Naive thymus-derived CD4-positive, alpha-beta T cell (primary cell): ENCODE data around the gene EYA4. TPM values are rescaled to one million over a fixed set of nuclear protein-coding genes. Genes with fewer than 3 reads are reported as not detected.

Source experiments
- ATAC-seq: fragments of 150-1000 bp; cut with Tn5 transposase; 2 replicates; pipeline ENCODE4 v1.10.0; 2021; ENCODE audit warnings: mild to moderate bottlenecking, moderate library complexity
- CTCF ChIA-PET: fragments of 350-600 bp; sonication (Branson Sonifier 250); formaldehyde crosslinking; loops from one replicate; lab custom pipeline; 2021; ENCODE audit warnings: antibody characterized with exemption; lab: Charles Lee
- POLR2A ChIA-PET: fragments of 350-600 bp; sonication (Branson Sonifier 250); formaldehyde crosslinking; loops from one replicate; lab custom pipeline; 2021; ENCODE audit warnings: antibody characterized with exemption, inconsistent platforms; lab: Charles Lee
- DNase-seq, 9 donors: peaks; one replicate each; pipeline versions ENCODE4 v3.0.0 to v3.0.0-alpha.2; 2020 to 2022; ENCODE audit warnings: mixed read lengths in 1 of 9
- H3K27ac ChIP-seq: one replicate; pipeline ENCODE4 v1.7.0; 2013; ENCODE audit warnings: mild to moderate bottlenecking, low read depth, low read length, moderate library complexity
- H3K27me3 ChIP-seq, 2 donors: one replicate each; pipeline ENCODE4 v1.7.0; 2013; ENCODE audit warnings: low read length in 2 of 2, mild to moderate bottlenecking in 2 of 2, moderate library complexity in 2 of 2; ENCODE audit not compliant: control insufficient read depth in 2 of 2, insufficient read depth in 2 of 2
- H3K36me3 ChIP-seq, 3 experiments: 1 replicate in 2 of 3; 2 replicates in 1 of 3; pipeline ENCODE4 v1.7.0; 2013; ENCODE audit warnings: low read length in 3 of 3, mild to moderate bottlenecking in 3 of 3, moderate library complexity in 1 of 3; ENCODE audit not compliant: insufficient read depth in 3 of 3, control insufficient read depth in 2 of 3
- H3K4me1 ChIP-seq, 2 donors: one replicate each; pipeline ENCODE4 v1.7.0; 2013; ENCODE audit warnings: low read length in 2 of 2, mild to moderate bottlenecking in 2 of 2, moderate library complexity in 1 of 2; ENCODE audit not compliant: control insufficient read depth in 2 of 2, insufficient read depth in 2 of 2
- H3K4me3 ChIP-seq: 2 replicates; pipeline ENCODE4 v1.7.0; 2013; ENCODE audit warnings: mild to moderate bottlenecking, low read length
- H3K9me3 ChIP-seq, 3 experiments: 1 replicate in 2 of 3; 2 replicates in 1 of 3; pipeline ENCODE4 v1.7.0; 2013; ENCODE audit warnings: low read length in 3 of 3; ENCODE audit not compliant: control insufficient read depth in 2 of 3
- H3K27ac Mint-ChIP-seq, 9 donors: one replicate each; pipeline ENCODE4 v1.8.0; 2020 to 2022; ENCODE audit warnings: mixed read lengths in 9 of 9, mild to moderate bottlenecking in 8 of 9, moderate library complexity in 5 of 9, inconsistent platforms in 2 of 9
- H3K27me3 Mint-ChIP-seq, 5 donors: one replicate each; pipeline ENCODE4 v1.8.0; 2021 to 2022; ENCODE audit warnings: mixed read lengths in 5 of 5, mild to moderate bottlenecking in 1 of 5
- H3K36me3 Mint-ChIP-seq, 5 donors: one replicate each; pipeline ENCODE4 v1.8.0; 2020 to 2022; ENCODE audit warnings: mixed read lengths in 5 of 5, mild to moderate bottlenecking in 3 of 5, inconsistent platforms in 1 of 5
- H3K4me1 Mint-ChIP-seq, 7 donors: one replicate each; pipeline ENCODE4 v1.8.0; 2020 to 2022; ENCODE audit warnings: mixed read lengths in 7 of 7, mild to moderate bottlenecking in 3 of 7, inconsistent platforms in 1 of 7
- H3K4me3 Mint-ChIP-seq, 10 donors: one replicate each; pipeline ENCODE4 v1.8.0; 2020 to 2022; ENCODE audit warnings: mild to moderate bottlenecking in 10 of 10, mixed read lengths in 10 of 10, moderate library complexity in 6 of 10, inconsistent platforms in 2 of 10
- H3K9me3 Mint-ChIP-seq, 11 donors: one replicate each; pipeline ENCODE4 v1.8.0; 2020 to 2022; ENCODE audit warnings: mixed read lengths in 11 of 11, mild to moderate bottlenecking in 4 of 11, inconsistent platforms in 1 of 11, moderate library complexity in 1 of 11
- intact Hi-C, 2 donors: fragments of 100-400 bp; cut with micrococcal nuclease; formaldehyde crosslinking; loops; one replicate each; pipeline ENCODE4 v1.15.1; 2023
- polyA plus RNA-seq, 2 donors: library from polyadenylated mRNA; unstranded; fragments of 300-500 nt; fragmentation: Illumina TruSeq; gene quantifications; one replicate each; pipeline ENCODE4 v1.2.3, GENCODE V29; 2021
- total RNA-seq, 6 experiments: library from RNA in 5 of 6; stranded (reverse) in 5 of 6; gene quantifications; 1 replicate in 5 of 6; 2 replicates in 1 of 6; pipeline ENCODE4 v1.2.3 and lab custom pipeline; 2021 to 2026

The EYA4 gene
- total and polyA plus RNA-seq, 7 experiments from 2014 or later = not detected

- Mint-ChIP-seq H3K27ac (no peak overlapping the region), H3K9me3 (peaks cover 0 to 7% (median 0%) of the 10 kb centered on the region in 11 donors), H3K4me3 (no peak overlapping the region), H3K36me3 (no peaks in the 10 kb centered on the region), H3K27me3 (peaks cover 42 to 50% (median 48%) of the 10 kb centered on the region in 5 donors), H3K4me1 (peaks cover 0 to 8% (median 0%) of the 10 kb centered on the region in 7 donors)
- Histone ChIP-seq H3K27me3 (peaks cover 0 to 3% of the 10 kb centered on the region in 2 donors), H3K4me3 (no peak overlapping the region), H3K4me1 (no peaks in the 10 kb centered on the region), H3K9me3 (no peaks in the 10 kb centered on the region), H3K36me3 (no peaks in the 10 kb centered on the region), H3K27ac (no peak overlapping the region)
- ChIA-PET POLR2A (no interaction called here), CTCF (no interaction called here)
- DNase-seq (no peak), ATAC-seq (no peak)
- intact Hi-C loops = no loop called here
These were observed 6.4 kb downstream of the EYA4 start for GRCh38 chr6:133247581-133247980.

- H3K27ac ChIP-seq = no peak overlapping the region
- Mint-ChIP-seq H3K27ac (no peak overlapping the region), H3K4me1 (no peaks in the 10 kb centered on the region), H3K9me3 (peaks cover 0 to 7% (median 0%) of the 10 kb centered on the region in 11 donors), H3K36me3 (no peaks in the 10 kb centered on the region), H3K27me3 (peaks cover 33 to 46% (median 41%) of the 10 kb centered on the region in 5 donors), H3K4me3 (no peak overlapping the region)
- no peaks in the 10 kb centered on the region for H3K36me3 ChIP-seq
- no peak overlapping the region for H3K4me3 ChIP-seq
- H3K9me3 ChIP-seq = no peaks in the 10 kb centered on the region
- no peaks in the 10 kb centered on the region for H3K4me1 ChIP-seq
- CTCF ChIA-PET = no interaction called here
- POLR2A ChIA-PET = no interaction called here
- DNase-seq (no peak), ATAC-seq (no peak)
- H3K27me3 ChIP-seq = peaks cover 0 to 3% of the 10 kb centered on the region in 2 donors
- intact Hi-C loops = no loop called here
These were observed 7.3 kb downstream of the EYA4 start for GRCh38 chr6:133248241-133249001.

- no peak overlapping the region for H3K27ac ChIP-seq
These were observed 10.5 kb downstream of the EYA4 start for GRCh38 chr6:133251688-133252087.

GRCh38 chr6:133254552-133255228 lies 13.5 kb downstream of the EYA4 start:
- Histone ChIP-seq H3K27ac (no peak overlapping the region), H3K4me1 (no peaks in the 10 kb centered on the region), H3K9me3 (no peaks in the 10 kb centered on the region), H3K36me3 (no peaks in the 10 kb centered on the region), H3K4me3 (no peak overlapping the region), H3K27me3 (no peaks in the 10 kb centered on the region)
- Mint-ChIP-seq H3K36me3 (no peaks in the 10 kb centered on the region), H3K4me3 (no peak overlapping the region), H3K27ac (no peak overlapping the region), H3K27me3 (peaks cover 0 to 24% (median 11%) of the 10 kb centered on the region in 5 donors), H3K9me3 (peaks cover 0 to 2% (median 0%) of the 10 kb centered on the region in 11 donors), H3K4me1 (no peaks in the 10 kb centered on the region)
- POLR2A ChIA-PET = no interaction called here
- CTCF ChIA-PET = no interaction called here
- DNase-seq (no peak), ATAC-seq (no peak)
- intact Hi-C loops = no loop called here

More at GRCh38 chr6:133251688-133252087, 10.5 kb downstream of the EYA4 start:
- ATAC-seq (no peak), DNase-seq (no peak)
- Mint-ChIP-seq H3K27me3 (peaks cover 15 to 43% (median 21%) of the 10 kb centered on the region in 5 donors), H3K4me1 (no peaks in the 10 kb centered on the region), H3K36me3 (no peaks in the 10 kb centered on the region), H3K4me3 (no peak overlapping the region), H3K9me3 (peaks cover 0 to 7% (median 0%) of the 10 kb centered on the region in 11 donors), H3K27ac (no peak overlapping the region)
- ChIA-PET POLR2A (no interaction called here), CTCF (no interaction called here)
- Histone ChIP-seq H3K36me3 (no peaks in the 10 kb centered on the region), H3K27me3 (no peaks in the 10 kb centered on the region), H3K4me3 (no peak overlapping the region), H3K4me1 (no peaks in the 10 kb centered on the region), H3K9me3 (no peaks in the 10 kb centered on the region)
- intact Hi-C loops = no loop called here

GRCh38 chr6:133257545-133258105 lies 16.5 kb downstream of the EYA4 start:
- Mint-ChIP-seq H3K9me3 (peaks cover 0 to 5% (median 0%) of the 10 kb centered on the region in 11 donors), H3K4me3 (no peak overlapping the region), H3K27me3 (peaks cover 0 to 24% (median 8%) of the 10 kb centered on the region in 5 donors), H3K4me1 (no peaks in the 10 kb centered on the region), H3K36me3 (no peaks in the 10 kb centered on the region), H3K27ac (no peak overlapping the region)
- H3K4me3 ChIP-seq = no peak overlapping the region
- no peak overlapping the region for H3K27ac ChIP-seq
- DNase-seq = no peak
- POLR2A ChIA-PET = no interaction called here
- no peaks in the 10 kb centered on the region for H3K36me3 ChIP-seq
- H3K27me3 ChIP-seq = no peaks in the 10 kb centered on the region
- CTCF ChIA-PET = interaction anchor here (0.7 kb wide), 1 partner anchor 161 kb away, joined by 4 read pairs; no protein-coding TSS in a partner anchor
- no peaks in the 10 kb centered on the region for H3K4me1 ChIP-seq
- ATAC-seq = no peak
- intact Hi-C loops = no loop called here
- no peaks in the 10 kb centered on the region for H3K9me3 ChIP-seq

GRCh38 chr6:133259561-133259960 lies 18.4 kb downstream of the EYA4 start:
- ATAC-seq (no peak), DNase-seq (no peak)
- H3K4me3 Mint-ChIP-seq = no peak overlapping the region
- no peaks in the 10 kb centered on the region for H3K4me1 Mint-ChIP-seq
- no peaks in the 10 kb centered on the region for H3K36me3 Mint-ChIP-seq
- ChIA-PET POLR2A (no interaction called here), CTCF (no interaction called here)
- intact Hi-C loops = no loop called here
- no peak overlapping the region for H3K27ac ChIP-seq
- no peaks in the 10 kb centered on the region for H3K27me3 ChIP-seq
- H3K27ac Mint-ChIP-seq = no peak overlapping the region
- H3K9me3 ChIP-seq = no peaks in the 10 kb centered on the region
- H3K9me3 Mint-ChIP-seq = peaks cover 0 to 5% (median 0%) of the 10 kb centered on the region in 11 donors
- H3K27me3 Mint-ChIP-seq = peaks cover 0 to 16% (median 11%) of the 10 kb centered on the region in 5 donors
- no peak overlapping the region for H3K4me3 ChIP-seq
- H3K4me1 ChIP-seq = no peaks in the 10 kb centered on the region
- H3K36me3 ChIP-seq = no peaks in the 10 kb centered on the region
